Brain microvascular endothelial cell (primary cell): ENCODE data around the gene TBATA.

Experiments
- DNase-seq: peaks from one replicate; pipeline ENCODE4 v3.0.0-alpha.2; 2020
- H3K27ac ChIP-seq: fragments of 250-450 bp; sonication (Bioruptor Pico); 2 replicates; pipeline ENCODE4 v1.5.1; 2020; ENCODE audit warnings: mild to moderate bottlenecking, moderate library complexity
- H3K27me3 ChIP-seq: fragments of 250-450 bp; sonication (Bioruptor Pico); replicated peaks from 2 replicates; pipeline ENCODE4 v1.5.1; 2020; ENCODE audit warnings: mild to moderate bottlenecking
- H3K36me3 ChIP-seq: fragments of 250-450 bp; sonication (Bioruptor Pico); replicated peaks from 2 replicates; pipeline ENCODE4 v1.5.1; 2020; ENCODE audit warnings: mild to moderate bottlenecking
- H3K4me3 ChIP-seq: 2 replicates; pipeline ENCODE4 v1.5.1; 2011; ENCODE audit warnings: low read depth, mild to moderate bottlenecking, control low read depth, low read length, moderate library complexity
- CTCF ChIP-seq: IDR thresholded peaks from 2 replicates; pipeline ENCODE4 v1.5.1; 2011; ENCODE audit warnings: low read depth, mild to moderate bottlenecking, moderate library complexity, low read length, control low read depth, inconsistent platforms; ENCODE audit errors: missing control alignments
- in situ Hi-C: cut with HindIII; loops from 2 replicates; pipeline ENCODE4 v1.10.0; 2017; ENCODE audit warnings: low sequenced_read_pairs, low pct_ligation_motif_present

The TBATA gene

DNA sequence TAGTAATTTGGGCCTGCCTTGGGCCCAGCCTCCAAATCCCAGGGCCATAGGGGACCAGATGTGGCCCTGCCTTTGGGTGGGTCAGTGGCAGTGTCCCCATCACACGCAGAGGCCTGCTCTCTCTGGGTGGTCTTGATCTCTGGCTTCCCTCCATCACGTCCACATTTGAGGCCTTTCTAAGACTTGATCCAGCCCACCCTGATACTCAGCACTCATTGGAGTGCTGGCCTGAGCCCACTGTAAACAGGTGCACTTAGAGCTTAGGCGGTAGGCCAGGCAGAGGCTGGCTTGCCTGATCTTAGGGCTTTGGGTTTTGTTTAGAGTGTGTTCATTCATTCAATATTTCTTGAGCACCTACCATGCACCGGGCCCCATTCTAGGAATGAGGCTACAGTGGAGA lies 52.6 kb downstream of the TBATA start:
- H3K36me3 ChIP-seq = no peaks in the 10 kb centered on the region
- no peak overlapping the region for H3K4me3 ChIP-seq
- H3K27me3 ChIP-seq = peaks cover 2% of the 10 kb centered on the region
- TF ChIP-seq CTCF = no peak
- no peak overlapping the region for H3K27ac ChIP-seq
- no peak for DNase-seq
- in situ Hi-C loops = no loop called here

- no peak for TF ChIP-seq CTCF
- no peaks in the 10 kb centered on the region for H3K36me3 ChIP-seq
- H3K4me3 ChIP-seq = no peak overlapping the region
- in situ Hi-C loops = no loop called here
- no peak overlapping the region for H3K27ac ChIP-seq
- H3K27me3 ChIP-seq = no peaks in the 10 kb centered on the region
- no peak for DNase-seq
Measured at GRCh38 chr10:70730955-70731354, 54.2 kb downstream of the TBATA start.

DNA sequence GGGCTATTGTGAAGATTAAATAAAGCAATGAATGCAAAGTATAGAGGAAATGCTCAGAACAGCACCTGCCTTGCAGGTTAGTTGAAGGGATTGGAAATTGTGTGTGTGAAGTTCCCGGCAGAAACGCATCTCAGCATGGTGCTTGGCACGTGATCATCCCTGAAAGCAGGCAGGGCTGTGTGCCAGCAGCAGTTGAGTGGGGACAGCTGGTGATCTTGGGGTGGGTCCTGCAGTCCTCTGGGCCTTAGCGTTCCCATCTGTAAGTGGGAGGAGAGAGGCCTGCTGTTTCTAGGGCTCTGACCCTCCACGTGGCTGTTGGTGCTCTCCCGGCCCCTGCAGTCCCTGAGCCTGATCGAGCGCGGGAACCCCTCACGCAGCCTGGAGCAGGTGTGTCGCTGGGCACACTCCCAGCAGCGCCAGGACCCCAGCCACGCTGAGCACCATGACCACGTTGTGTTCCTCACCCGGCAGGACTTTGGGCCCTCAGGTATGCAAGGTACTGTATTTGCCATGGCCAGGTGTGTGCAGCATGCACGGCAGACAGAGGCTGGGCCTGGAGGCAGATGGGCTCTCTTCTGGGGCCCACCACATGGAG lies 55.3 kb downstream of the TBATA start:
- no peak for DNase-seq
- no peak for TF ChIP-seq CTCF
- Histone ChIP-seq H3K27me3 (no peaks in the 10 kb centered on the region), H3K36me3 (no peaks in the 10 kb centered on the region), H3K27ac (no peak overlapping the region), H3K4me3 (no peak overlapping the region)
- in situ Hi-C loops = no loop called here

DNA sequence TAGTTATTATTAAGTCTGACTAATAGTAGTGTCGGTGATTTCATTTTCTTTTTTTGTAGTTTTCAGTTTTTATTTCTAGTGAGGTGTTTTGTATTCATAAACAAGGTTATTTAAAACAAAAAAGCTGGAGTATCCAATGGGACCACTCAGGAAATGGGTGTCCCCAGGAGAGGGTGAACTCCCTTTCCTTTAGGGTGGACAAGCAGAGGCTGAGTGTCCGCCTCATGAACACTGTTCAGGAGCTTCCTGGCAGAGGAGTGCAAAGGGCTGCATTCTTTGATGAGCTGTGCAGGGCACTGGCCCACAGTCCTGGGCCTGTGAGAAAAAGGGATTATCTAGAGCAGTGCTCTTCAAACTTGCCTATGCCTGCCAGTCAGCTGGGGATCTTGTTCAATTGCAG lies 56.8 kb downstream of the TBATA start:
- H3K27ac ChIP-seq = no peak overlapping the region
- no peak for DNase-seq
- no peaks in the 10 kb centered on the region for H3K27me3 ChIP-seq
- in situ Hi-C loops = no loop called here
- no peak overlapping the region for H3K4me3 ChIP-seq
- no peaks in the 10 kb centered on the region for H3K36me3 ChIP-seq
- TF ChIP-seq CTCF = no peak

- H3K4me3 ChIP-seq = no peak overlapping the region
- H3K27me3 ChIP-seq = no peaks in the 10 kb centered on the region
- in situ Hi-C loops = no loop called here
- no peaks in the 10 kb centered on the region for H3K36me3 ChIP-seq
- H3K27ac ChIP-seq = no peak overlapping the region
- DNase-seq = no peak
- no peak for TF ChIP-seq CTCF
Measured at GRCh38 chr10:70726909-70727495, 58.2 kb downstream of the TBATA start.

DNA sequence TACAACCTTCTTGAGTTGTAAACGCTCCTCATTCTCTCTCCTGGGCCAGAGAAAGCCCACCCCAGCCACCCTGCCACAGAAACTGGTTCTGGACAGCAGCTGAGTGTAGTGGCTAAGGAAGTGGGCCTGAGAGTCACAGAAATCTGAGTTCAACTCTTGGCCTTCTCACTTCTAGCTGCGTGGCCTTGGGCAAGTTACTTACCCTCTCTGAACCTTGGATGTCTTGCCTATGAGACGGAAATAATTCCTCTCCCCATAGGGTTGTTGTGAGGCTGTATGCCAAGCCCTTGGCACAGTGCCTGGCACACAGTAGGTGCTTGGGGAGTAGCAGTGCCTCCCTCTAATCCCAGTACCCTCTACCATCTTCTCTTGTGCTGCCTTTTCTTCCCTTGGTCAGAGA lies 61.4 kb downstream of the TBATA start:
- Histone ChIP-seq H3K27ac (no peak overlapping the region), H3K4me3 (no peak overlapping the region), H3K36me3 (no peaks in the 10 kb centered on the region), H3K27me3 (no peaks in the 10 kb centered on the region)
- in situ Hi-C loops = no loop called here
- TF ChIP-seq CTCF = no peak
- no peak for DNase-seq
